Measurements from ENCODE around the gene GZMA.

Gene GZMA

GRCh38 chr5:55110217-55110616, 7.8 kb downstream of the GZMA start:
- DNase-seq (ENCODE audit: low spot score) = no peak

DNA sequence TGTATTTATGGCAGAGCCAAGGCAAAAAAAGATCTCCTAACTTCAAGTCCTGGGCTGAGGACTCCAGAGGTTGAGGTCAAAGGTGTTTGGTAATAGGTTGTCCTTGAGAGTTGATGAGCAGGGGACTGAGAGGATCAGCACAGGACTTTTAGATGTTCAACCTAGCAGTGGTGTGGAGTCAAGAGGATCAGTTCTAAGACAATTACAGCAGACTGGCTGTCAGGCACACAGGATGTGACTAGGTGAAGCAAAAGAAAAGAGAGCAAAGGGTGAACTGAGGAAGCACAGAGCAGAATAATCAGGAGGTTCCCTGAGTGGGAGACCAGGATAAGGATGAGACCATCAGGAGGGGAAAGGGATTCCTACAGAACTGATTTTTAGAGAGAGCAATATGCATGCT, 10.9 kb downstream of the GZMA start:
- no peak for DNase-seq (ENCODE audit: low spot score)

- DNase-seq (ENCODE audit: low spot score) = no peak
Measured at GRCh38 chr5:55114061-55114460, 11.6 kb downstream of the GZMA start.

GRCh38 chr5:55123365-55123764, 20.9 kb downstream of the GZMA start:
- DNase-seq (ENCODE audit: low spot score) = no peak

DNA sequence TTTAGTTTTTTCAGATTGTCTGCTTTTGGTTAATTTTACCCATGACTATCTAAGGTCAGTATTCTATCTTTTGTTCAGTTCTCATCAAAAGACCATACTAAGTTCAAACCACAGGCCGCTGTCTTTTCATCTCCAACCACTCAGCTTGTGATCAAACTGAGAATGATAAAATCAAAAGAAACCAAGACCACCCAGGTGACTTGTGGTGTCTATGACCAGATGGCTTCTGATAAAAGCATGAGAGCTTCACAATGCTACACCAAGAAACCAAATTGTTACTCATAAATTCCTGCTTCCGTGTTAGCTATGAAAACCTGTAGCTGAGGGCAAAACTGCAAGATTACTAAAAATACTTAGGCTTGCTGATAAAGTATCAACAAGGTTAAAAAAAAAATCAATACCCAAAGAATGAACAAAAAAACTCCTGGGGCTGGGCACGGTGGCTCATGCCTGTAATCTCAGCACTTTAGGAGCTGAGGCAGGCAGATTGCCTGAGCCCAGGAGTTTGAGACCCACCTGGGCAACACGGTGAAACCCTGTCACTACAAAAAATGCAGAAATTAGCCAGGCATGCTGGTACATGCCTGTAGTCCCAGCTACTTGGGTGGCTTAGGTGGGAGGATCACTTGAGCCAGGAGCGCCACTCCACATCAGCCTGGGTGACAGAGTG, 31.7 kb downstream of the GZMA start:
- DNase-seq (ENCODE audit: low spot score) = peak; percentile 4

DNA sequence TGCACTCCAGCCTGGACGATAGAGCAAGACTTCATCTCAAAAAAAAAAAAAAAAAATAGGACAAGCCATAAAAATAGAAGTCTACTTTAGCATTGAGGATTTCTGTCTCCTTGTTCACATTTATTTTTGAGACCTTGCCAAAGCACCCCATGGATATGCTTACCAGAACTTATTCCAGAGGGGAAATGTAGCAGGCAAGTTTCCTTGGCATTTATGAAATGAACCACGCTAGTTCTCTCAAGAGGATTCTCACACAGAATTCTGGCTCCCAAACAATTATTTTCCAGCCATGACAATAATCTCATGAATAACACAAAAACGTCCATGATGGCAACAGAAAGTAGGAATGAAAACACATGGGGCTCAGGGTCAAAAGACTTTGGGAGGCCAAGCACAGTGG, 34.1 kb downstream of the GZMA start:
- no peak for DNase-seq (ENCODE audit: low spot score)

DNA sequence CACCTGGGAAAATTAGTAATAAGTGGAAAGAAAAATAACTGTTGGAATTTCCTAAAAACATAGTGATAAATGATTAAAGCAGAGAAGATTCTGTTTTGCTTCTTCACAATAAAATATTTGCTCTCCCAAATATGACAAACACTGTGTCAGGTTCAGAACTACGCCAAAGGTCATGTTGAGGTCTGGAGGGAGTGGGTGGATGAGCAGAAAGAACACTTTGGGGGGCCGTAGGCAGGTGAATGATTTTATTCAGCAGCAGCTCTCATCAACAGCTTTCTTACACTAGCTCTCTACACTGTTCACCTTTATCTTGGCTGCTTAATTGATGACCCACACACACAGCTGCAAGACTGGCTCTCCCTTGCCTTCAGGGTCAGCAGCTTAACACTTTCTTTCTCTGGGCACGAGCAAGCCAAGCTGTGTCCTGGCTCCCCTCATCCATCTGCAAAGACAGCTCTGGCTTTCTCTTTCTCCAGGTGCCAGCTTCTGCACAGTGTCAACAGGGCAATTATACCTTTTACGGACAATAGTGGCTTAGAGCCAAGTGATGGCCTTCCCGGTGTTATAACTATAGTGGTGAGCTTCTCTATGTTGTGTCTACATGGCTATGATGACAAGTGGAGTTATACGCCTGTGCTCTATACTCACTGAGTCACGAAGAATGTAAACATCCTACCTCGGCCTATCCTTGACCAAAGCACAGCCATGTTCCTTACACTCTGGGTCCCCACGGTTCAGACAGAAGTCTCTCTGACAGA, 38.6 kb downstream of the GZMA start:
- DNase-seq (ENCODE audit: low spot score) = no peak

- no peak for DNase-seq (ENCODE audit: low spot score)
Measured at GRCh38 chr5:55141945-55142690, 39.7 kb downstream of the GZMA start.

- DNase-seq (ENCODE audit: low spot score) = no peak
Measured at GRCh38 chr5:55143624-55144023, 41.2 kb downstream of the GZMA start.

- DNase-seq (ENCODE audit: low spot score) = no peak
Measured at GRCh38 chr5:55146080-55146479, 43.6 kb downstream of the GZMA start.

GRCh38 chr5:55146543-55147151, 44.2 kb downstream of the GZMA start:
- peak; percentile 77 for DNase-seq (ENCODE audit: low spot score)

- no peak for DNase-seq (ENCODE audit: low spot score)
Measured at GRCh38 chr5:55149308-55149795, 46.9 kb downstream of the GZMA start.

- no peak for DNase-seq (ENCODE audit: low spot score)
Measured at GRCh38 chr5:55151923-55152842, 49.7 kb downstream of the GZMA start.

DNA sequence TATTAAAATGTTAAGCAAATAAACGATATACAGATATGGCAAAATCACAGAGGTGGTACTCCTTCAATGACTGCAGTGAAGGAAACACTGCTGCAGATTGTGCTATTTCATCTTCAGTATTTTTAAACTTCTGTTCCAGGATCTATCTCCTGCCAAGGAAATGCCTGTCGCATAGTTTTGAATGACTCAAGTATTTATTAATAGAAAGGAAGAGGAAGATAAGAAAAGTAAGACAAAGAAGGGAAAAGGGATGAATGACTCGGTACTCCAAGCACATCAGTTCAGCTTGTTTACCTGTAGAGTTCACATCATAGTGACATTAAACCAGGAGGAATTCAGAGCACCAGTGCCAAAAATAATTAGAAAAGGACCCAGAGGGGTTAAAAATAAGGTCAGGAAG, 52.4 kb downstream of the GZMA start:
- no peak for DNase-seq (ENCODE audit: low spot score)
